Panc1 (cell line): ENCODE results near the gene ATP9A. TPM values are rescaled to one million over a fixed set of nuclear protein-coding genes. Genes with fewer than 3 reads are reported as not detected.
"Not testable (repeated sequence)": the region's sequence is repeated elsewhere in the genome, so short reads cannot be mapped to it uniquely, and the experiment has no call there.

ENCODE experiments used
- ATAC-seq: fragments of 200-7000 bp; cut with Tn5 transposase; 2 replicates; pipeline ENCODE4 v1.9.1; 2020; ENCODE audit warnings: mild to moderate bottlenecking, moderate library complexity
- BruUV-seq: library from RNA; stranded (reverse); fragments of 400-500 nt; replicated peaks from 2 replicates; lab custom pipeline; 2021; lab: Mats Ljungman, UMichigan
- CTCF ChIA-PET: fragments of 300-600 bp; sonication (Branson Sonifier 250); formaldehyde crosslinking; loops from one replicate; lab custom pipeline; 2022; ENCODE audit warnings: antibody characterized with exemption; lab: Charles Lee
- POLR2A ChIA-PET: fragments of 300-600 bp; sonication (Branson Sonifier 250); formaldehyde crosslinking; loops from one replicate; lab custom pipeline; 2022; ENCODE audit warnings: antibody characterized with exemption; lab: Charles Lee
- DNase-seq: peaks from one replicate; pipeline ENCODE4 v3.0.0-alpha.2; 2010; ENCODE audit warnings: low read depth, low spot score
- H3K27ac ChIP-seq: 2 replicates; pipeline ENCODE4 v1.5.1; 2011; ENCODE audit warnings: mild to moderate bottlenecking, low read length, inconsistent platforms
- H3K27me3 ChIP-seq: fragments of 200-500 bp; sonication (Bioruptor generic); 2 replicates; pipeline ENCODE4 v1.6.0; 2014; ENCODE audit warnings: low read length, inconsistent platforms; ENCODE audit not compliant: control insufficient read depth, insufficient read depth
- H3K36me3 ChIP-seq: fragments of 200-500 bp; sonication (Bioruptor generic); 2 replicates; pipeline ENCODE4 v1.5.1; 2014; ENCODE audit warnings: inconsistent platforms, mild to moderate bottlenecking, low read length, moderate library complexity; ENCODE audit not compliant: control insufficient read depth, insufficient read depth
- H3K4me1 ChIP-seq: 2 replicates; pipeline ENCODE4 v1.5.1; 2011; ENCODE audit warnings: inconsistent platforms, mild to moderate bottlenecking, low read length, moderate library complexity; ENCODE audit not compliant: control insufficient read depth, insufficient read depth
- H3K4me3 ChIP-seq, 2 experiments: 2 replicates each; pipeline ENCODE4 v1.5.1; 2011 to 2012; ENCODE audit warnings: low read depth in 2 of 2, low read length in 2 of 2, mild to moderate bottlenecking in 2 of 2, inconsistent platforms in 1 of 2, moderate library complexity in 1 of 2
- H3K9me3 ChIP-seq: fragments of 200-500 bp; sonication (Bioruptor generic); 2 replicates; pipeline ENCODE4 v1.5.1; 2014; ENCODE audit warnings: low read depth, mild to moderate bottlenecking, inconsistent platforms, low read length, moderate library complexity; ENCODE audit not compliant: control insufficient read depth, insufficient read depth
- CTCF ChIP-seq: fragments of 450-650 bp; IDR thresholded peaks from 2 replicates; pipeline ENCODE4 v1.5.1; 2017; ENCODE audit warnings: mild to moderate bottlenecking
- POLR2AphosphoS5 ChIP-seq: IDR thresholded peaks from 2 replicates; pipeline ENCODE4 v1.6.1; 2012; ENCODE audit warnings: mild to moderate bottlenecking, low read depth, low read length, moderate library complexity
- SIN3A ChIP-seq: IDR thresholded peaks from 2 replicates; pipeline ENCODE4 v1.6.1; 2012; ENCODE audit warnings: low read depth, mild to moderate bottlenecking, low read length, moderate library complexity, borderline replicate concordance; ENCODE audit not compliant: insufficient read depth
- TCF7L2 ChIP-seq: IDR thresholded peaks from 2 replicates; pipeline ENCODE4 v1.6.1; 2011; ENCODE audit warnings: mild to moderate bottlenecking, low read depth, low read length, inconsistent platforms
- in situ Hi-C: cut with HindIII; loops from 2 replicates; pipeline ENCODE4 v1.10.0; 2016; ENCODE audit warnings: low sequenced_read_pairs, low pct_unique_long_range_greater_than_20kb
- intact Hi-C: fragments of 100-400 bp; cut with micrococcal nuclease; formaldehyde crosslinking; loops from one replicate; pipeline ENCODE4 v1.10.0; 2022; ENCODE audit not compliant: unreplicated experiment
- total RNA-seq: library from RNA; stranded (reverse); gene quantifications from one replicate; pipeline ENCODE4 v1.2.1, GENCODE V29; 2021; ENCODE audit not compliant: unreplicated experiment
- TF ChIP-seq, protein P1 (sequence below), 2 experiments: IDR thresholded peaks; 2 replicates each; pipeline ENCODE4 v1.6.1; 2011 to 2012; ENCODE audit warnings: low read depth in 2 of 2, control low read depth in 1 of 2, low read length in 1 of 2, mild to moderate bottlenecking in 1 of 2, moderate library complexity in 1 of 2; ENCODE audit not compliant: insufficient read depth in 1 of 2

Gene ATP9A
- total RNA-seq, 1 experiment from 2014 or later = 8.7 TPM

GRCh38 chr20:51659491-51660050 lies 108.6 kb downstream of the ATP9A start:
- no peaks in the 10 kb centered on the region for H3K36me3 ChIP-seq
- in situ Hi-C loops = no loop called here
- ATAC-seq = no peak
- peaks cover 3% of the 10 kb centered on the region; the same call in 1 of the 2 replicates for H3K4me1 ChIP-seq
- intact Hi-C loops = no loop called here
- H3K27me3 ChIP-seq = no peaks in the 10 kb centered on the region
- no TSS peak for BruUV-seq
- H3K4me3 ChIP-seq = no peak overlapping the region
- no peaks in the 10 kb centered on the region for H3K9me3 ChIP-seq
- POLR2A ChIA-PET = no interaction called here
- TF ChIP-seq SIN3A (no peak), TCF7L2 (no peak), CTCF (no peak), POLR2AphosphoS5 (no peak)
- TF ChIP-seq, protein P1, sequence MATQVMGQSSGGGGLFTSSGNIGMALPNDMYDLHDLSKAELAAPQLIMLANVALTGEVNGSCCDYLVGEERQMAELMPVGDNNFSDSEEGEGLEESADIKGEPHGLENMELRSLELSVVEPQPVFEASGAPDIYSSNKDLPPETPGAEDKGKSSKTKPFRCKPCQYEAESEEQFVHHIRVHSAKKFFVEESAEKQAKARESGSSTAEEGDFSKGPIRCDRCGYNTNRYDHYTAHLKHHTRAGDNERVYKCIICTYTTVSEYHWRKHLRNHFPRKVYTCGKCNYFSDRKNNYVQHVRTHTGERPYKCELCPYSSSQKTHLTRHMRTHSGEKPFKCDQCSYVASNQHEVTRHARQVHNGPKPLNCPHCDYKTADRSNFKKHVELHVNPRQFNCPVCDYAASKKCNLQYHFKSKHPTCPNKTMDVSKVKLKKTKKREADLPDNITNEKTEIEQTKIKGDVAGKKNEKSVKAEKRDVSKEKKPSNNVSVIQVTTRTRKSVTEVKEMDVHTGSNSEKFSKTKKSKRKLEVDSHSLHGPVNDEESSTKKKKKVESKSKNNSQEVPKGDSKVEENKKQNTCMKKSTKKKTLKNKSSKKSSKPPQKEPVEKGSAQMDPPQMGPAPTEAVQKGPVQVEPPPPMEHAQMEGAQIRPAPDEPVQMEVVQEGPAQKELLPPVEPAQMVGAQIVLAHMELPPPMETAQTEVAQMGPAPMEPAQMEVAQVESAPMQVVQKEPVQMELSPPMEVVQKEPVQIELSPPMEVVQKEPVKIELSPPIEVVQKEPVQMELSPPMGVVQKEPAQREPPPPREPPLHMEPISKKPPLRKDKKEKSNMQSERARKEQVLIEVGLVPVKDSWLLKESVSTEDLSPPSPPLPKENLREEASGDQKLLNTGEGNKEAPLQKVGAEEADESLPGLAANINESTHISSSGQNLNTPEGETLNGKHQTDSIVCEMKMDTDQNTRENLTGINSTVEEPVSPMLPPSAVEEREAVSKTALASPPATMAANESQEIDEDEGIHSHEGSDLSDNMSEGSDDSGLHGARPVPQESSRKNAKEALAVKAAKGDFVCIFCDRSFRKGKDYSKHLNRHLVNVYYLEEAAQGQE (IDR thresholded peaks at IDR 0.05; ENCODE audit: insufficient read depth in 1 of 2, low read depth in 2 of 2, low read length in 1 of 2) = no peak
- DNase-seq = no peak
- no peak overlapping the region for H3K27ac ChIP-seq
- CTCF ChIA-PET = no interaction called here

DNA sequence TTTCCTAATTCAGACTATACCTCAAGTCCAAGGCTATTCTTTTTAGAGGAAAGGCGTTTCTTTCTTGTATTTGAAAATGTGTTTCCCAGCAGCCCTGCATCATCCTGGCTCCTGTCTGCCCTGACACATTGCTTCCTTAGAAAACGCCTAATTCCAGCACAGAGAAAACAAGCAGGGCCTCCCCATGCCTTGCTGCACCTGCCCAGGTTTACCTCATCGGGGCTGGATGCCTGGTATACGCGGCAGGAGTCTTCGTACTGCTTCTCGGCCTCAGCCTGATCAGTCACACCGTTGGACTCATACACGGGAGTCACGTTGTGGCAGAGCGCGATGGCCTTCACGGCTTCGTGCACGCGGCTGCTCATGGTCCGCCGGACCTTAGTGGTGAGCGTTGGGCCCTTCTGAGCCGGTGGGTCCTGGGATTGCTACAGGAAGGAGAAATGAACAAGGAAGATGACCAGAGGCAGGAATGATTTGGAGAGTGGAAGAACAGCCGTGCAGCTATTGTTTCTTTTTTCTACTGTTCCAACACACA lies 111.4 kb downstream of the ATP9A start:
- peaks cover 2% of the 10 kb centered on the region; the same call in 1 of the 2 replicates for H3K4me1 ChIP-seq
- H3K9me3 ChIP-seq = no peaks in the 10 kb centered on the region
- H3K27me3 ChIP-seq = no peaks in the 10 kb centered on the region
- H3K36me3 ChIP-seq = no peaks in the 10 kb centered on the region
- TF ChIP-seq POLR2AphosphoS5 (no peak), TCF7L2 (no peak), SIN3A (no peak)
- TF ChIP-seq, protein P1 (IDR thresholded peaks at IDR 0.05; ENCODE audit: insufficient read depth in 1 of 2, low read depth in 2 of 2, low read length in 1 of 2) = no peak
- no TSS peak for BruUV-seq
- ChIA-PET CTCF (no interaction called here), POLR2A (no interaction called here)
- H3K4me3 ChIP-seq = no peak overlapping the region
- intact Hi-C loops (no loop called here), in situ Hi-C loops (no loop called here)
- ATAC-seq (no peak), DNase-seq (no peak)
- no peak overlapping the region for H3K27ac ChIP-seq

DNA sequence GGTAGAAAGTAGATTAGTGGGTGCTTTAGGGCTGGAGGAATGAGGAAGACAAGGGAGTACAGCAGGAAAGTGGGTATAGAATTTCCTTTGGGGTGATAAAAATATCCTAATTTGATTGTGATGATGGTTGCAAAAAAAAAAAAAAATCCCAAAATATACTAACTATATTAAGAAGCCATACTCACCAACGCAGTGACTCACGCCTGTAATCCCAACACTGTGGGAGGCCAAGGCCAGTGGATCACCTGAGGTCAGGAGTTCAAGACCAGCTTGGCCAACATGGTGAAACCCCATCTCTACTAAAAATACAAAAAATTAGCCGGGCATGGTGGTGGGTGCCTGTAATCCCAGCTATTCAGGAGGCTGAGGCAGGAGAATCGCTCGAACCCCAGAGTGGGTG lies 112.1 kb downstream of the ATP9A start:
- H3K27ac ChIP-seq, H3K4me1 ChIP-seq, POLR2A ChIA-PET, in situ Hi-C loops, H3K27me3 ChIP-seq, CTCF ChIA-PET, H3K36me3 ChIP-seq, ATAC-seq, BruUV-seq, intact Hi-C loops, H3K4me3 ChIP-seq, H3K9me3 ChIP-seq, DNase-seq: not testable (repeated sequence)
